CD4-positive, alpha-beta T cell (primary cell): Measurements from ENCODE around the gene CFAP100. TPM values are rescaled to one million over a fixed set of nuclear protein-coding genes. Genes with fewer than 3 reads are reported as not detected.
A peak's percentile ranks its signal among the peaks of the same experiment; 100 is the strongest.

Experiments
- ATAC-seq: fragments of 200-7000 bp; cut with Tn5 transposase; one replicate; pipeline ENCODE4 v1.10.0; 2022; ENCODE audit warnings: mild to moderate bottlenecking; ENCODE audit not compliant: poor library complexity
- CTCF ChIA-PET: fragments of 350-600 bp; sonication (Branson Sonifier 250); formaldehyde crosslinking; loops from one replicate; lab custom pipeline; 2021; ENCODE audit warnings: antibody characterized with exemption, inconsistent platforms; lab: Charles Lee
- POLR2A ChIA-PET: fragments of 350-600 bp; sonication (Branson Sonifier 250); formaldehyde crosslinking; loops from one replicate; lab custom pipeline; 2021; ENCODE audit warnings: antibody characterized with exemption, inconsistent platforms; lab: Charles Lee
- DNase-seq, 14 experiments: peaks; one replicate each; pipeline ENCODE4 v3.0.0-alpha.2; 2013 to 2020; ENCODE audit warnings: mixed read lengths in 2 of 14
- H3K27ac ChIP-seq, 2 donors: one replicate each; pipeline versions ENCODE4 v1.5.1 to v1.7.0; 2013; ENCODE audit warnings: low read length in 2 of 2, low read depth in 1 of 2, mild to moderate bottlenecking in 1 of 2
- H3K27me3 ChIP-seq, 2 experiments: 1 replicate in 1 of 2; 2 replicates in 1 of 2; pipeline versions ENCODE4 v1.6.1 to v1.7.0; 2013; ENCODE audit warnings: low read length in 2 of 2, control low read depth in 1 of 2, mild to moderate bottlenecking in 1 of 2, moderate library complexity in 1 of 2; ENCODE audit not compliant: insufficient read depth in 2 of 2, control insufficient read depth in 1 of 2
- H3K36me3 ChIP-seq: one replicate; pipeline ENCODE4 v1.6.1; 2013; ENCODE audit warnings: low read length, control low read depth; ENCODE audit not compliant: insufficient read depth
- H3K4me1 ChIP-seq: one replicate; pipeline ENCODE4 v1.6.1; 2013; ENCODE audit warnings: low read length, control low read depth; ENCODE audit not compliant: insufficient read depth
- H3K4me3 ChIP-seq: one replicate; pipeline ENCODE4 v1.5.1; 2013; ENCODE audit warnings: mild to moderate bottlenecking, low read length, moderate library complexity
- H3K9me3 ChIP-seq, 2 experiments: 1 replicate in 1 of 2; 2 replicates in 1 of 2; pipeline versions ENCODE4 v1.6.1 to v1.7.0; 2013; ENCODE audit warnings: low read length in 2 of 2, mild to moderate bottlenecking in 2 of 2, control low read depth in 1 of 2, moderate library complexity in 1 of 2; ENCODE audit not compliant: control insufficient read depth in 1 of 2, insufficient read depth in 1 of 2
- H3K27ac Mint-ChIP-seq: one replicate; pipeline ENCODE4 v1.8.0; 2020; ENCODE audit warnings: mixed read lengths
- H3K27me3 Mint-ChIP-seq: one replicate; pipeline ENCODE4 v1.8.0; 2021; ENCODE audit warnings: mixed read lengths
- H3K36me3 Mint-ChIP-seq: one replicate; pipeline ENCODE4 v1.8.0; 2021; ENCODE audit warnings: low read depth, mixed read lengths
- H3K4me1 Mint-ChIP-seq: one replicate; pipeline ENCODE4 v1.8.0; 2021; ENCODE audit warnings: low read depth, mixed read lengths
- H3K4me3 Mint-ChIP-seq: one replicate; pipeline ENCODE4 v1.8.0; 2020; ENCODE audit warnings: mild to moderate bottlenecking, mixed read lengths
- H3K9me3 Mint-ChIP-seq: one replicate; pipeline ENCODE4 v1.8.0; 2020; ENCODE audit warnings: mixed read lengths
- CTCF ChIP-seq: fragments of 200-600 bp; IDR thresholded peaks from one replicate; pipeline ENCODE4 v1.8.0; 2022; ENCODE audit warnings: antibody characterized with exemption, mild to moderate bottlenecking
- intact Hi-C, 2 experiments: fragments of 100-400 bp; cut with DNase I in 1 of 2; cut with micrococcal nuclease in 1 of 2; formaldehyde crosslinking; loops; one replicate each; pipeline versions ENCODE4 v1.15.1 to v1.9.0; 2023 to 2025; cut with DNase I, micrococcal nuclease
- total RNA-seq, 174 experiments: library from RNA in 2 of 174; stranded (reverse) in 2 of 174; gene quantifications; one replicate each; pipeline ENCODE4 v1.2.3 and lab custom pipeline; 2021 to 2026

CFAP100 gene
- total RNA-seq, 2 experiments from 2014 or later, result not detected

GRCh38 chr3:126464093-126464492 is 69.4 kb downstream of the CFAP100 start:
- no peak for ATAC-seq
- Histone ChIP-seq H3K27me3 (no peaks in the 10 kb centered on the region), H3K27ac (no peak overlapping the region), H3K9me3 (no peaks in the 10 kb centered on the region), H3K4me1 (peaks cover 22% of the 10 kb centered on the region), H3K36me3 (peaks cover 97% of the 10 kb centered on the region), H3K4me3 (no peak overlapping the region)
- H3K27ac Mint-ChIP-seq, result no peak overlapping the region
- peak in 1 of 14 experiments; percentile 16 for DNase-seq
- H3K9me3 Mint-ChIP-seq, result no peaks in the 10 kb centered on the region
- H3K27me3 Mint-ChIP-seq, result no peaks in the 10 kb centered on the region
- TF ChIP-seq CTCF, result no peak
- peaks cover 27% of the 10 kb centered on the region for H3K4me1 Mint-ChIP-seq
- peaks cover 92% of the 10 kb centered on the region for H3K36me3 Mint-ChIP-seq
- POLR2A ChIA-PET, result no interaction called here
- H3K4me3 Mint-ChIP-seq, result no peak overlapping the region
- CTCF ChIA-PET, result no interaction called here
- intact Hi-C loops, result no loop called here

GRCh38 chr3:126464494-126464893 is 69.8 kb downstream of the CFAP100 start:
- no peak overlapping the region for H3K4me3 Mint-ChIP-seq
- H3K27me3 Mint-ChIP-seq, result no peaks in the 10 kb centered on the region
- H3K4me1 ChIP-seq, result peaks cover 26% of the 10 kb centered on the region
- no peak for ATAC-seq
- no peak overlapping the region for H3K4me3 ChIP-seq
- H3K27ac Mint-ChIP-seq, result no peak overlapping the region
- intact Hi-C loops, result no loop called here
- peak in 2 of 14 experiments; percentile 11 to 18 for DNase-seq
- H3K9me3 Mint-ChIP-seq, result no peaks in the 10 kb centered on the region
- H3K27ac ChIP-seq, result no peak overlapping the region
- H3K36me3 ChIP-seq, result peaks cover 97% of the 10 kb centered on the region
- H3K9me3 ChIP-seq, result no peaks in the 10 kb centered on the region
- CTCF ChIA-PET, result interaction anchor here (2.2 kb wide), 1 partner anchor 10 kb away, joined by 4 read pairs; no protein-coding TSS in a partner anchor
- peaks cover 29% of the 10 kb centered on the region for H3K4me1 Mint-ChIP-seq
- POLR2A ChIA-PET, result no interaction called here
- TF ChIP-seq CTCF, result no peak
- H3K27me3 ChIP-seq, result no peaks in the 10 kb centered on the region
- peaks cover 92% of the 10 kb centered on the region for H3K36me3 Mint-ChIP-seq

GRCh38 chr3:126464997-126465396 is 70.3 kb downstream of the CFAP100 start:
- TF ChIP-seq CTCF, result no peak
- peaks cover 34% of the 10 kb centered on the region for H3K4me1 Mint-ChIP-seq
- no peak for DNase-seq
- Histone ChIP-seq H3K4me1 (peaks cover 31% of the 10 kb centered on the region), H3K27ac (no peak overlapping the region), H3K36me3 (peaks cover 97% of the 10 kb centered on the region), H3K27me3 (no peaks in the 10 kb centered on the region), H3K9me3 (no peaks in the 10 kb centered on the region), H3K4me3 (no peak overlapping the region)
- H3K27me3 Mint-ChIP-seq, result no peaks in the 10 kb centered on the region
- no peak overlapping the region for H3K4me3 Mint-ChIP-seq
- ChIA-PET POLR2A (no interaction called here), CTCF (interaction anchor here (2.2 kb wide), 1 partner anchor 10 kb away, joined by 4 read pairs; no protein-coding TSS in a partner anchor)
- no peak for ATAC-seq
- no peak overlapping the region for H3K27ac Mint-ChIP-seq
- H3K9me3 Mint-ChIP-seq, result no peaks in the 10 kb centered on the region
- intact Hi-C loops, result no loop called here
- H3K36me3 Mint-ChIP-seq, result peaks cover 92% of the 10 kb centered on the region
